Tibial nerve (tissue), 4 donors: ENCODE data around the gene CABYR. TPM values are rescaled to one million over a fixed set of nuclear protein-coding genes. Genes with fewer than 3 reads are reported as not detected.

Experiments
- DNase-seq, 2 donors: peaks; one replicate each; pipeline ENCODE4 v3.0.0-alpha.2; 2019; ENCODE audit warnings: low spot score in 2 of 2
- H3K27ac ChIP-seq, 4 donors: fragments of 200-600 bp; sonication (generic) in 3 of 4; one replicate each; pipeline ENCODE4 v1.5.1; 2017 to 2019; ENCODE audit warnings: mild to moderate bottlenecking in 1 of 4
- H3K27me3 ChIP-seq, 2 donors: fragments of 200-600 bp; sonication (generic) in 1 of 2; one replicate each; pipeline versions ENCODE4 v1.5.1 to v1.6.0; 2017 to 2019
- H3K36me3 ChIP-seq, 3 donors: fragments of 200-600 bp; sonication (generic); one replicate each; pipeline ENCODE4 v1.5.1; 2018 to 2019
- H3K4me1 ChIP-seq, 4 donors: fragments of 200-600 bp; sonication (generic) in 3 of 4; one replicate each; pipeline ENCODE4 v1.5.1; 2017 to 2019
- H3K4me3 ChIP-seq, 4 donors: fragments of 200-600 bp; sonication (generic) in 3 of 4; one replicate each; pipeline ENCODE4 v1.5.1; 2017 to 2019; ENCODE audit warnings: mild to moderate bottlenecking in 1 of 4, moderate library complexity in 1 of 4
- H3K9me3 ChIP-seq, 4 donors: fragments of 200-600 bp; sonication (generic) in 3 of 4; one replicate each; pipeline ENCODE4 v1.5.1; 2017 to 2019
- CTCF ChIP-seq, 5 experiments: fragments of 200-600 bp in 3 of 5; fragments of 450-650 bp in 2 of 5; sonication (generic) in 3 of 5; IDR thresholded peaks; one replicate each; pipeline ENCODE4 v1.5.1; 2016 to 2019; ENCODE audit warnings: antibody characterized with exemption in 5 of 5, mild to moderate bottlenecking in 3 of 5, moderate library complexity in 2 of 5
- EP300 ChIP-seq, 2 donors: sonication (generic); formaldehyde crosslinking; IDR thresholded peaks; one replicate each; pipeline ENCODE4 v1.6.1; 2017; ENCODE audit warnings: antibody characterized with exemption in 2 of 2, mild to moderate bottlenecking in 1 of 2
- POLR2A ChIP-seq, 2 donors: fragments of 450-650 bp; IDR thresholded peaks; one replicate each; pipeline ENCODE4 v1.6.1; 2017; ENCODE audit warnings: antibody characterized with exemption in 2 of 2, mild to moderate bottlenecking in 2 of 2, moderate library complexity in 2 of 2
- WGBS, 2 donors: methylation state at CpG; one replicate each; pipeline ENCODE4 v1.1.5; 2018; 5-methylcytosine and 5-hydroxymethylcytosine counted together
- total RNA-seq, 4 donors: library from RNA; depleted of rRNA; stranded (reverse); fragments of >200 nt; gene quantifications; one replicate each; pipeline ENCODE4 v1.1.0, GENCODE V29; 2016

CABYR gene
- total RNA-seq, 4 donors from 2014 or later: 0.30 to 1.5 (median 0.81) TPM

- 57 to 58% methylated on average over 5 to 6 of the region's 6 CpGs for WGBS, 2 donors
- Histone ChIP-seq H3K9me3 (no peaks in the 10 kb centered on the region), H3K36me3 (no peaks in the 10 kb centered on the region), H3K4me3 (no peak overlapping the region), H3K4me1 (peaks cover 0 to 15% (median 0%) of the 10 kb centered on the region in 4 donors), H3K27me3 (no peaks in the 10 kb centered on the region), H3K27ac (no peak overlapping the region)
- TF ChIP-seq POLR2A (IDR thresholded peaks at IDR 0.05) (no peak), CTCF (IDR thresholded peaks at IDR 0.05) (no peak), EP300 (IDR thresholded peaks at IDR 0.05) (no peak)
- no peak for DNase-seq
Measured at GRCh38 chr18:24189007-24189528, 50.2 kb downstream of the CABYR start.

- H3K4me3 ChIP-seq: no peak overlapping the region
- peaks cover 0 to 15% (median 0%) of the 10 kb centered on the region in 4 donors for H3K4me1 ChIP-seq
- no peak for TF ChIP-seq EP300 (IDR thresholded peaks at IDR 0.05)
- no peak for TF ChIP-seq CTCF (IDR thresholded peaks at IDR 0.05)
- TF ChIP-seq POLR2A (IDR thresholded peaks at IDR 0.05): no peak
- DNase-seq: no peak
- peaks cover 0 to 5% (median 0%) of the 10 kb centered on the region in 3 donors for H3K36me3 ChIP-seq
- WGBS, 2 donors: 84 to 87% methylated on average over 15 of the region's 15 CpGs
- no peaks in the 10 kb centered on the region for H3K27me3 ChIP-seq
- no peaks in the 10 kb centered on the region for H3K9me3 ChIP-seq
- no peak overlapping the region for H3K27ac ChIP-seq
Measured at GRCh38 chr18:24189664-24190346, 50.9 kb downstream of the CABYR start.

DNA sequence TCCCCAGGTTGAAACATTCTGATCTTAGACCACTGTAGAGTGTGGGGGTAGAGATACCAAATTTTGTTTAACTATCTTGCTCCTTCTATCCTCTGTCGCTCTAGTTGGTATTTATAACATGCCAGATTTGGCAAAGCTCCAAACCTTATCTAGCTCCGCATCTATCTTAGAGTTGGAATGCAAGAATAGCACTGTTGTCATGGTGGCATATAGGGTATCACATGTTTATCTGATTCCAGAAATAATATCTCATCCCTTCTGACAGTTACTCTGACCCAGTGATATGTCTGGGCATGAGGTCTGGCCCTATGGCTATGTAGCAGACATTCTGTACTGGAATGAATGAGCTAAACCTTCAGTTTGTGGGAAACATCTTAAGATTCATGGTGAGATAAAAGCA is 51.7 kb downstream of the CABYR start:
- TF ChIP-seq EP300 (IDR thresholded peaks at IDR 0.05) (no peak), POLR2A (IDR thresholded peaks at IDR 0.05) (no peak), CTCF (IDR thresholded peaks at IDR 0.05) (no peak)
- Histone ChIP-seq H3K9me3 (no peaks in the 10 kb centered on the region), H3K4me3 (no peak overlapping the region), H3K4me1 (peaks cover 0 to 15% (median 0%) of the 10 kb centered on the region in 4 donors), H3K36me3 (peaks cover 0 to 13% (median 0%) of the 10 kb centered on the region in 3 donors), H3K27ac (no peak overlapping the region), H3K27me3 (no peaks in the 10 kb centered on the region)
- WGBS, 2 donors: 41 to 58% methylated on average over 2 of the region's 2 CpGs
- no peak for DNase-seq

- no peak for TF ChIP-seq CTCF (IDR thresholded peaks at IDR 0.05)
- no peak for TF ChIP-seq EP300 (IDR thresholded peaks at IDR 0.05)
- no peak for TF ChIP-seq POLR2A (IDR thresholded peaks at IDR 0.05)
- H3K27ac ChIP-seq: no peak overlapping the region
- H3K4me3 ChIP-seq: no peak overlapping the region
- H3K4me1 ChIP-seq: peaks cover 0 to 10% (median under 1%) of the 10 kb centered on the region in 4 donors
- no peak for DNase-seq
- H3K27me3 ChIP-seq: no peaks in the 10 kb centered on the region
- WGBS, 2 donors: 85 to 88% methylated on average over 9 of the region's 9 CpGs
- H3K9me3 ChIP-seq: no peaks in the 10 kb centered on the region
- H3K36me3 ChIP-seq: peaks cover 0 to 13% (median 0%) of the 10 kb centered on the region in 3 donors
Measured at GRCh38 chr18:24195296-24196053, 56.6 kb downstream of the CABYR start.

GRCh38 chr18:24196764-24197163 is 57.9 kb downstream of the CABYR start:
- peaks cover 0 to 19% (median 6%) of the 10 kb centered on the region in 4 donors for H3K4me1 ChIP-seq
- no peak for TF ChIP-seq EP300 (IDR thresholded peaks at IDR 0.05)
- TF ChIP-seq CTCF (IDR thresholded peaks at IDR 0.05): no peak
- no peak for TF ChIP-seq POLR2A (IDR thresholded peaks at IDR 0.05)
- no peaks in the 10 kb centered on the region for H3K27me3 ChIP-seq
- peaks cover 0 to 13% (median 0%) of the 10 kb centered on the region in 3 donors for H3K36me3 ChIP-seq
- no peak for DNase-seq
- no peak overlapping the region for H3K4me3 ChIP-seq
- no peaks in the 10 kb centered on the region for H3K9me3 ChIP-seq
- no peak overlapping the region for H3K27ac ChIP-seq
- WGBS, 2 donors: 86 to 92% methylated on average over 4 of the region's 4 CpGs
